Pancreas (tissue), 10 donors: ENCODE measurements around the gene SPN. TPM values are rescaled to one million over a fixed set of nuclear protein-coding genes. Genes with fewer than 3 reads are reported as not detected.

ENCODE experiments used
- ATAC-seq, 4 donors: fragments of 200-7000 bp; cut with Tn5 transposase; one replicate each; pipeline versions ENCODE4 v1.8.0 to v1.9.1; 2020; ENCODE audit warnings: mild to moderate bottlenecking in 4 of 4, moderate library complexity in 4 of 4
- DNase-seq, 6 donors: peaks; one replicate each; pipeline ENCODE4 v3.0.0-alpha.2; 2020
- FAIRE-seq: peaks from 2 replicates; lab custom pipeline; 2012; peaks lifted over from hg19 to GRCh38; lab: Jason Lieb, UNC
- H3K27ac ChIP-seq, 4 donors: fragments of 200-600 bp; sonication (generic); 1 replicate in 3 of 4; 2 replicates in 1 of 4; pipeline versions ENCODE4 v1.5.0 to v1.8.0; 2020
- H3K27me3 ChIP-seq, 4 donors: fragments of 200-600 bp; one replicate each; pipeline ENCODE4 v1.8.0; 2021
- H3K36me3 ChIP-seq, 3 donors: fragments of 200-600 bp; sonication (generic) in 1 of 3; one replicate each; pipeline versions ENCODE4 v1.5.0 to v1.8.0; 2020 to 2021
- H3K4me1 ChIP-seq, 3 donors: fragments of 200-600 bp; one replicate each; pipeline ENCODE4 v1.8.0; 2021
- H3K4me3 ChIP-seq, 4 donors: fragments of 200-600 bp; sonication (generic) in 2 of 4; one replicate each; pipeline versions ENCODE4 v1.5.0 to v1.8.0; 2020 to 2021
- H3K9me3 ChIP-seq, 4 donors: fragments of 200-600 bp; one replicate each; pipeline ENCODE4 v1.8.0; 2021
- WGBS, 2 donors: extraction: QIAGEN DNeasy Blood & Tissue Kit; methylation state at CpG; one replicate each; pipeline ENCODE4 v1.1.7; 2013; 5-methylcytosine and 5-hydroxymethylcytosine counted together
- intact Hi-C, 3 donors: fragments of 100-400 bp; cut with DNase I; formaldehyde crosslinking; loops; one replicate each; pipeline versions ENCODE4 v1.11.1 to v1.14.2; 2022
- polyA plus RNA-seq, 2 donors: library from polyadenylated mRNA; stranded (reverse); fragments of 200-250 nt; gene quantifications; one replicate each; pipeline ENCODE4 v1.2.3, GENCODE V29; 2013
- total RNA-seq, 6 donors: library from RNA; stranded (reverse); fragmentation: NEBNext Ultra II Directional in 4 of 6; extraction: Animal tissue kit (Norgen Biotek cat#: 25700) in 4 of 6; gene quantifications; one replicate each; pipeline versions ENCODE4 v1.2.1 to v1.2.4, GENCODE V29; 2021 to 2023
- TF ChIP-seq, protein P1 (sequence below), 4 donors: fragments of 200-600 bp; sonication (generic) in 3 of 4; IDR thresholded peaks; one replicate each; pipeline versions ENCODE4 v1.5.0 to v1.8.0; 2021; ENCODE audit warnings: antibody characterized with exemption in 4 of 4
- donor health status: healthy with polysubstance abuse.
- donor health status: DM: no; HTN: no; CAD: no; lungs with moderate emphysema.
- donor health status: DM: no; HTN: no; CAD: no.
- donor health status: control.
- donor health status: control.
- donor health status: Bipolar disorder and iron deficiency.
- donor health status: DM: yes; HTN: yes; CAD: no.
- donor health status: DM: no; HTN: no; CAD: no.
- donor health status: DM: no; HTN: no; CAD: no.
- donor health status: DM: yes; HTN: yes; CAD: no.

Gene SPN
- total and polyA plus RNA-seq, 8 donors, result 0.16 to 6.4 (median 0.68) TPM

DNA sequence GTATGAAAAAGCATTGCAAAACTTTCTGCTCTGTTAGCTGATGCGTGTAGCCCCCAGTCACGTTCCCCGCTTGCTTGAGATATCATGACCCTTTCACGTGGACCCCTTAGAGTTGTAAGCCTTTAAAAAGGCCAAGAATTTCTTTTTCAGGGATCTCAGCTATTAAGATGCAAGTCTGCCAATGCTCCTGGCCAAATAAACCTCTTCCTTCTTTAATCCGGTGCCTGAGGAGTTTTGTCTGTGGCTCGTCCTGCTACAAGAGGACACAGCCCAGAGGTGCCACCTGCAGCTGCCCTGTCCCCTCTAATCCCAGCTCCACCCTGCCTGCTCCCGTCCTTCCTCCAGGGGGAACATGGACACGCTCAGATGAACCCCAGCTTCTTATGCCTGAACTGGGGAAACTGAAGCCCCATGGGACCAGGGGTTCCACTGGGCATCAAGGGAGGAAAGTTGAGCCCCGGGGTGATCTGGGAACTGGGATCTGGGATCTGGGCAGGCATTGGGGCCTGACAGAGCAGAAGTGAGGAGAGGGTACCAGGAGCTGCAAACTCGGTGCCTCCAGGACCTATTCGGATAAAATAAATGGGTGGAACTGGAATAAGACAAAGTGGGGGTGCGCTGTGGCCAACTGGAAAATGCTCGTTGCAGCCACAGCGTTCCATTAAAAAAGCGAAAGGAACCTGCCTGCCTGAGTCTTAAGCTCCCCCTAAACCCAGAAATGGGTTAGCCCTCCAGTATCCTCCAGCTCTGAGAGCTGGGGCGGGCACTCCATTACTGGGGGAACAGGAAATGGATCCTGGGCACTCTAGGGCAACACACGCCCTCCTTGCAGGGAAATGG is 35.7 kb downstream of the SPN start:
- H3K27ac ChIP-seq, result no peak overlapping the region
- H3K4me1 ChIP-seq, result no peaks in the 10 kb centered on the region
- DNase-seq, result peak in 1 of 6 donors; percentile 20
- TF ChIP-seq, protein P1, sequence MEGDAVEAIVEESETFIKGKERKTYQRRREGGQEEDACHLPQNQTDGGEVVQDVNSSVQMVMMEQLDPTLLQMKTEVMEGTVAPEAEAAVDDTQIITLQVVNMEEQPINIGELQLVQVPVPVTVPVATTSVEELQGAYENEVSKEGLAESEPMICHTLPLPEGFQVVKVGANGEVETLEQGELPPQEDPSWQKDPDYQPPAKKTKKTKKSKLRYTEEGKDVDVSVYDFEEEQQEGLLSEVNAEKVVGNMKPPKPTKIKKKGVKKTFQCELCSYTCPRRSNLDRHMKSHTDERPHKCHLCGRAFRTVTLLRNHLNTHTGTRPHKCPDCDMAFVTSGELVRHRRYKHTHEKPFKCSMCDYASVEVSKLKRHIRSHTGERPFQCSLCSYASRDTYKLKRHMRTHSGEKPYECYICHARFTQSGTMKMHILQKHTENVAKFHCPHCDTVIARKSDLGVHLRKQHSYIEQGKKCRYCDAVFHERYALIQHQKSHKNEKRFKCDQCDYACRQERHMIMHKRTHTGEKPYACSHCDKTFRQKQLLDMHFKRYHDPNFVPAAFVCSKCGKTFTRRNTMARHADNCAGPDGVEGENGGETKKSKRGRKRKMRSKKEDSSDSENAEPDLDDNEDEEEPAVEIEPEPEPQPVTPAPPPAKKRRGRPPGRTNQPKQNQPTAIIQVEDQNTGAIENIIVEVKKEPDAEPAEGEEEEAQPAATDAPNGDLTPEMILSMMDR (IDR thresholded peaks at IDR 0.05), result no peak
- H3K9me3 ChIP-seq, result no peaks in the 10 kb centered on the region
- H3K36me3 ChIP-seq, result no peaks in the 10 kb centered on the region
- no peak for ATAC-seq
- H3K27me3 ChIP-seq, result no peaks in the 10 kb centered on the region
- no peak for FAIRE-seq
- WGBS, 2 donors, result 88 to 90% methylated on average over 17 of the region's 17 CpGs
- H3K4me3 ChIP-seq, result no peak overlapping the region
- intact Hi-C loops, result loop anchor here in 2 of 3 donors (5.0 to 10.0 kb wide), 3 partner anchors 146 to 324 kb away; partner anchors contain the start of gene C16orf92 (in 1 of the 2)

DNA sequence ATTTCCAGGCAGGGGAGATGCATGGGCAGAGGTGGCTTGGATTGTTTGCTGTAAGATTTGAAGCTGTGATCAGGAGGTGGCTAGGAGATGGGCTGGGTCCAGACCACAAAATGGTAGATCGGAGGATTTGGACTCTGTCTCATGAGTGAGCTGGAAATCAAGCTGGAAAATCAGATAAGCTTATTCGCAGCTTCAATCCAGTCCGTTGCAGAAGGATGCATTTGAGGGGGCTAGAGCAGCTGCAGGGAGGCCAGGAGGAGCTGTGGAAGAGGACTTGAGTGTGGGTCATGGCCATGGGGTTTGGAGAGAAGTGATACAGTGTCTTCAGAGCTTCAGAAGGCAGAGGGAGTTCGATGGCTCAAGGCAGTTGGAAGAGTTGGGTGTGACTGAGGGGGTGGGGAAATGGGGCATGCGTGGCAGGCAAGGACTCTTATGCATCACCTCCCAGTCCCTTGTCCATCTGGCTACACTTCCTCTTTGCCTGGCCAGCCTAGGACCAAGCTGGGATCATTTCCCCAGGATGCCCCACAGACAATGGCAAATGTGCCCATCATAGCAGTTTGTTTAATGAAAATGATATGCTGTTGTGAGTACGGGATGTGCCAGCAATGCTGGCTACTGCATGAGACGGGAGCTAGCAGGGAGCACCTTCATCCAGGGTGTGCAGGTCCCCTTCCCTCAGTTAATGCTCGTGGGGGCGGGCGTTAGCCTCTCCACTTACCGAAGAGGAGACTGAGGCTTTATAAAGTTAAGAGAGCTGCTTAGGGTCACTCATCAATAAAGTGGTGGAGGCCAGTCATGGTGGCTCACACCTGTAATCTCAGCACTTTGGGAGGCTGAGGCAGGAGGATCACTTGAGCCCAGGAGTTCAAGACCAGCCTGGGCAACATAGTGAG is 36.5 kb downstream of the SPN start:
- TF ChIP-seq, protein P1 (IDR thresholded peaks at IDR 0.05), result no peak
- Histone ChIP-seq H3K27ac (no peak overlapping the region), H3K4me3 (no peak overlapping the region), H3K27me3 (no peaks in the 10 kb centered on the region), H3K36me3 (no peaks in the 10 kb centered on the region), H3K9me3 (no peaks in the 10 kb centered on the region), H3K4me1 (no peaks in the 10 kb centered on the region)
- FAIRE-seq, result no peak
- DNase-seq, result peak in 1 of 6 donors; percentile 23
- 52 to 64% methylated on average over 11 of the region's 11 CpGs for WGBS, 2 donors
- intact Hi-C loops, result loop anchor here in 2 of 3 donors (5.0 to 10.0 kb wide), 3 partner anchors 145 to 323 kb away; partner anchors contain the start of gene C16orf92 (in 1 of the 2)
- ATAC-seq, result peak in 1 of 4 donors; percentile 9

DNA sequence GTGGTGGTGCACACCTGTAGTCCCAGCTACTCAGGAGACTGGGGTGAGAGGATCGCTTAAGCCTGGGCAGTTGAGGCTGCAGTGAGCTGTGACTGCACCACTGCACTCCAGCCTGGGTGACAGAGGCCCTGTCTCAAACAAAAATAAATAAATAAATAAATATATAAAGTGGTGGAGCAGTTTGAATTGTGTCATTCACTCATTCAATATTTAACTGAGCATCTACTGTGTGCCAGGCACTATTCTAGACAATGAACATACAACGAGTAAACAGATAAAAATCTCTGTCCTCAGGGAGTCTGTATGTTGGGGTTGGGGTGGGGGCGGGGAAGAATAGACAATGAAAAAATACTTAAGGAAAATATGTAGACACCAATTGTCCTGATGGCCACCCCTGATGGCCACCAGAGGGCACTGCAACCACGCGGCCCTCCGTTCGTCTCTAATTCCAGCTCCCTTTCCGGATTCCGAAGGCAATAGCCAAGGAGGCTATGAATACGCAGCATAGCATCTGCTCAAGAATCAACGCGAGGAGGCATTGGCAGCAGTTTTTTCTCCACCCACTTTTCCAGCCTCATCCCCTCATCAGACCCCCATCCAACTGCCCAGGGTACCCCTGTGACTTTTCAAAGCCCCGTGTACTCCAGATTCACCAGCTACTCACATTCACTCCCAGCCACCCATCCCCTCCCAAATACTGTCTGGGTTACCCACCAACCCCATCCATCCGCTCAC is 37.4 kb downstream of the SPN start:
- Histone ChIP-seq H3K27ac (no peak overlapping the region), H3K9me3 (no peaks in the 10 kb centered on the region), H3K36me3 (no peaks in the 10 kb centered on the region), H3K4me3 (no peak overlapping the region), H3K4me1 (no peaks in the 10 kb centered on the region), H3K27me3 (no peaks in the 10 kb centered on the region)
- WGBS, 2 donors, result 10 to 11% methylated on average over 14 of the region's 14 CpGs
- DNase-seq (peak; percentile 57 to 85 (median 76)), FAIRE-seq (no peak), ATAC-seq (peak; percentile 89 to 99 (median 96))
- TF ChIP-seq, protein P1 (IDR thresholded peaks at IDR 0.05), result peak; percentile 78 to 83 (median 80)
- intact Hi-C loops, result no loop called here

DNA sequence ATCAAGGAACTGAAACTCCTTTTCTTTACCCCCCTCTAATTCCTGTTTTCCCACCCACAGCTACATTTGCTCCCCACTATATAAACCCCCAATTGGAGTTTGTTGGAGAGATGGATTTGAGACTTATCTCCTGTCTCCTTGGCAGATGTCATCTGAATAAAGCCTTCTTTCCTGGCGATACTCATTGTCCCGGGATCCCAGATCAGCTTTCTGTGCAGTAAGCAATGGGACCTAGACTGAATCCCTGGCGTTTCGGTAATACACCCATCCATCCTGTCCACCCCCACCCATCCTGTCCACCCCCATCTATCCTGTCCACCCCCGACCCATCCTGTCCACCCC is 38.1 kb downstream of the SPN start:
- H3K4me1 ChIP-seq, result no peaks in the 10 kb centered on the region
- WGBS, 2 donors, result 79 to 82% methylated on average over 5 of the region's 5 CpGs
- no peaks in the 10 kb centered on the region for H3K9me3 ChIP-seq
- ATAC-seq, result no peak
- no peaks in the 10 kb centered on the region for H3K27me3 ChIP-seq
- H3K4me3 ChIP-seq, result no peak overlapping the region
- no peak for DNase-seq
- intact Hi-C loops, result no loop called here
- H3K36me3 ChIP-seq, result no peaks in the 10 kb centered on the region
- H3K27ac ChIP-seq, result no peak overlapping the region
- no peak for FAIRE-seq
- TF ChIP-seq, protein P1 (IDR thresholded peaks at IDR 0.05), result no peak
